ENCODE data around the gene MOXD1.

GRCh38 chr6:132257561-132257960, 143.7 kb downstream of the MOXD1 start:
- TF ChIP-seq RAD21 (IDR thresholded peaks at IDR 0.05; ENCODE audit: low read depth): no peak
- TF ChIP-seq POLR2A (IDR thresholded peaks at IDR 0.05; ENCODE audit: borderline replicate concordance, extremely low read depth, insufficient read depth, insufficient read length): no peak
- no peak for TF ChIP-seq ATF3 (IDR thresholded peaks at IDR 0.05)
- no peak for TF ChIP-seq EZH2phosphoT487 (IDR thresholded peaks at IDR 0.05; ENCODE audit: borderline replicate concordance)
- no peak for TF ChIP-seq ZFX (IDR thresholded peaks at IDR 0.05)
- no peak for TF ChIP-seq JUND (IDR thresholded peaks at IDR 0.05)
- no peak for TF ChIP-seq CTCF (IDR thresholded peaks at IDR 0.05 in 2 of 3, conservative IDR thresholded peaks at IDR 0.05 in 1 of 3; ENCODE audit: borderline replicate concordance in 1 of 3, insufficient read depth in 1 of 3, low read depth in 2 of 3, low read length in 2 of 3)
- TF ChIP-seq POLR2AphosphoS5 (IDR thresholded peaks at IDR 0.05; ENCODE audit: low read depth, low read length): no peak
- no peak for TF ChIP-seq FOSL1 (IDR thresholded peaks at IDR 0.05; ENCODE audit: low read depth)
- TF ChIP-seq TCF7L2 (IDR thresholded peaks at IDR 0.05; ENCODE audit: borderline replicate concordance, extremely low read depth, insufficient read depth, insufficient read length): no peak
- no peak for TF ChIP-seq EZH2 (IDR thresholded peaks at IDR 0.05)
- no peak for TF ChIP-seq REST (IDR thresholded peaks at IDR 0.05; ENCODE audit: low read depth)
- TF ChIP-seq SP1 (IDR thresholded peaks at IDR 0.05; ENCODE audit: low read depth): no peak
- no peak for TF ChIP-seq CEBPB (IDR thresholded peaks at IDR 0.05; ENCODE audit: low read depth)

Measured in HCT116 (cell line).